HCT116 (cell line): ENCODE results near the gene KRTAP4-4. TPM values are rescaled to one million over a fixed set of nuclear protein-coding genes. Genes with fewer than 3 reads are reported as not detected.
"Not testable (repeated sequence)": the region's sequence is repeated elsewhere in the genome, so short reads cannot be mapped to it uniquely, and the experiment has no call there.

Source experiments
- ATAC-seq: fragments of 200-7000 bp; cut with Tn5 transposase; 2 replicates; pipeline ENCODE4 v1.9.1; 2020; ENCODE audit warnings: mild to moderate bottlenecking, moderate library complexity
- BruUV-seq: library from RNA; stranded (reverse); fragments of 400-500 nt; replicated peaks from 2 replicates; lab custom pipeline; 2021; lab: Mats Ljungman, UMichigan
- CTCF ChIA-PET: fragments of 300-600 bp; sonication (Branson Sonifier 250); formaldehyde crosslinking; loops from one replicate; lab custom pipeline; 2021; ENCODE audit warnings: antibody characterized with exemption; lab: Charles Lee
- POLR2A ChIA-PET: fragments of 300-600, 350-600 bp; sonication (Branson Sonifier 250); formaldehyde crosslinking; loops from one replicate; lab custom pipeline; 2021; ENCODE audit warnings: antibody characterized with exemption; lab: Charles Lee
- RAD21 ChIA-PET, 2 experiments: fragments of 300-600 bp; sonication (Branson Sonifier 250); formaldehyde crosslinking; loops; one replicate each; lab custom pipeline; 2023; ENCODE audit warnings: low total read pairs in 2 of 2; ENCODE audit not compliant: uncharacterized antibody in 2 of 2, unreplicated experiment in 2 of 2, low non-redundant PET in 1 of 2; lab: Charles Lee
- DNase-seq: peaks from one replicate; pipeline ENCODE4 v3.0.0-alpha.2; 2010; ENCODE audit warnings: low read depth, low spot score
- H2AFZ ChIP-seq: fragments of 200-600 bp; shearing (Covaris generic), sonication (generic); 2 replicates; pipeline ENCODE4 v1.6.1; 2017; ENCODE audit warnings: low read depth, mixed run types, mixed read lengths, antibody characterized with exemption, low read length; ENCODE audit not compliant: poor library complexity, severe bottlenecking
- H3K27ac ChIP-seq: 2 replicates; pipeline ENCODE4 v1.5.1; 2012; ENCODE audit warnings: low read depth, low read length
- H3K27me3 ChIP-seq: fragments of 200-600 bp; sonication (generic); 2 replicates; pipeline ENCODE4 v1.6.1; 2016; ENCODE audit warnings: mixed run types, low read length, mixed read lengths; ENCODE audit not compliant: insufficient read depth
- H3K36me3 ChIP-seq, 2 experiments: fragments of 200-500 bp in 1 of 2; fragments of 200-600 bp in 1 of 2; sonication (Bioruptor generic) in 1 of 2; sonication (generic) in 1 of 2; 2 replicates each; pipeline versions ENCODE4 v1.5.1 to v1.6.1; 2014 to 2016; ENCODE audit warnings: low read length in 2 of 2, inconsistent platforms in 1 of 2, mixed read lengths in 1 of 2, mixed run types in 1 of 2; ENCODE audit not compliant: insufficient read depth in 2 of 2, control insufficient read depth in 1 of 2
- H3K4me1 ChIP-seq, 2 experiments: fragments of 200-600 bp in 1 of 2; sonication (generic) in 1 of 2; 2 replicates each; pipeline versions ENCODE4 v1.5.1 to v1.6.1; 2012 to 2017; ENCODE audit warnings: low read length in 2 of 2, inconsistent platforms in 1 of 2, mild to moderate bottlenecking in 1 of 2, mixed read lengths in 1 of 2, mixed run types in 1 of 2, moderate library complexity in 1 of 2; ENCODE audit not compliant: insufficient read depth in 2 of 2, control insufficient read depth in 1 of 2
- H3K4me2 ChIP-seq: fragments of 200-600 bp; sonication (generic); 2 replicates; pipeline ENCODE4 v1.6.1; 2017; ENCODE audit warnings: mixed run types, low read length, mixed read lengths
- H3K4me3 ChIP-seq, 2 experiments: fragments of 200-600 bp in 1 of 2; sonication (generic) in 1 of 2; replicated peaks in 1 of 2; 2 replicates each; pipeline ENCODE4 v1.5.1; 2011 to 2016; ENCODE audit warnings: low read length in 2 of 2, control low read depth in 1 of 2, low read depth in 1 of 2, mild to moderate bottlenecking in 1 of 2, mixed read lengths in 1 of 2, mixed run types in 1 of 2
- H3K79me2 ChIP-seq: fragments of 200-600 bp; sonication (generic); 2 replicates; pipeline ENCODE4 v1.6.1; 2017; ENCODE audit warnings: mild to moderate bottlenecking, mixed run types, low read length, moderate library complexity, mixed read lengths; ENCODE audit not compliant: insufficient read depth
- H3K9ac ChIP-seq: fragments of 200-600 bp; sonication (generic); 2 replicates; pipeline ENCODE4 v1.6.1; 2016; ENCODE audit warnings: low read length, mixed read lengths
- H3K9me2 ChIP-seq: fragments of 200-600 bp; sonication (generic), shearing (Covaris generic); 2 replicates; pipeline ENCODE4 v1.6.1; 2017; ENCODE audit warnings: mixed run types, mild to moderate bottlenecking, moderate library complexity; ENCODE audit not compliant: insufficient read depth
- H3K9me3 ChIP-seq, 2 experiments: fragments of 200-500 bp in 1 of 2; fragments of 200-600 bp in 1 of 2; sonication (Bioruptor generic) in 1 of 2; sonication (generic) in 1 of 2; 2 replicates each; pipeline ENCODE4 v1.6.1; 2014 to 2017; ENCODE audit warnings: low read length in 2 of 2, mixed read lengths in 2 of 2, inconsistent platforms in 1 of 2, low read depth in 1 of 2, mild to moderate bottlenecking in 1 of 2, mixed run types in 1 of 2, moderate library complexity in 1 of 2; ENCODE audit not compliant: control insufficient read depth in 1 of 2, insufficient read depth in 1 of 2
- H4K20me1 ChIP-seq: fragments of 200-600 bp; sonication (generic), shearing (Covaris generic); 2 replicates; pipeline ENCODE4 v1.6.1; 2017; ENCODE audit warnings: mixed run types, mild to moderate bottlenecking, moderate library complexity; ENCODE audit not compliant: insufficient read depth
- CBX3 ChIP-seq: IDR thresholded peaks from 2 replicates; pipeline ENCODE4 v1.6.1; 2012; ENCODE audit warnings: low read depth
- ELF1 ChIP-seq: IDR thresholded peaks from 2 replicates; pipeline ENCODE4 v1.6.1; 2012; ENCODE audit warnings: low read depth, borderline replicate concordance
- JUND ChIP-seq: IDR thresholded peaks from 2 replicates; pipeline ENCODE4 v1.6.1; 2012
- REST ChIP-seq: IDR thresholded peaks from 2 replicates; pipeline ENCODE4 v1.6.1; 2012; ENCODE audit warnings: low read depth
- SRF ChIP-seq: IDR thresholded peaks from 2 replicates; pipeline ENCODE4 v1.6.1; 2012; ENCODE audit warnings: low read depth
- YY1 ChIP-seq: IDR thresholded peaks from 2 replicates; pipeline ENCODE4 v1.6.1; 2011; ENCODE audit warnings: low read length, low read depth, moderate library complexity, mild to moderate bottlenecking; ENCODE audit not compliant: insufficient replicate concordance; ENCODE audit errors: extremely low read depth
- ZBTB33 ChIP-seq: IDR thresholded peaks from 2 replicates; pipeline ENCODE4 v1.6.1; 2011; ENCODE audit warnings: mild to moderate bottlenecking, low read length, moderate library complexity; ENCODE audit not compliant: insufficient replicate concordance; ENCODE audit errors: extremely low read depth
- ZFX ChIP-seq: fragments of 450-650 bp; IDR thresholded peaks from 2 replicates; pipeline ENCODE4 v1.6.1; 2017
- intact Hi-C: fragments of 100-400 bp; cut with micrococcal nuclease; formaldehyde crosslinking; loops from 2 replicates; pipeline ENCODE4 v1.10.0; 2022
- total RNA-seq: library from RNA; stranded (reverse); gene quantifications from one replicate; pipeline ENCODE4 v1.2.1, GENCODE V29; 2021; ENCODE audit not compliant: unreplicated experiment
- TF ChIP-seq, protein P1 (sequence below): IDR thresholded peaks from 2 replicates; pipeline ENCODE4 v1.6.1; 2012

The KRTAP4-4 gene
- total RNA-seq, 1 experiment from 2014 or later = not detected

GRCh38 chr17:41119696-41120690, 40.6 kb downstream of the KRTAP4-4 start:
- H3K4me1 ChIP-seq = peaks cover 0 to 32% of the 10 kb centered on the region in 2 experiments; a peak in 2 of 4 replicates
- not testable (repeated sequence) for H3K27me3 ChIP-seq, H3K27ac ChIP-seq

DNA sequence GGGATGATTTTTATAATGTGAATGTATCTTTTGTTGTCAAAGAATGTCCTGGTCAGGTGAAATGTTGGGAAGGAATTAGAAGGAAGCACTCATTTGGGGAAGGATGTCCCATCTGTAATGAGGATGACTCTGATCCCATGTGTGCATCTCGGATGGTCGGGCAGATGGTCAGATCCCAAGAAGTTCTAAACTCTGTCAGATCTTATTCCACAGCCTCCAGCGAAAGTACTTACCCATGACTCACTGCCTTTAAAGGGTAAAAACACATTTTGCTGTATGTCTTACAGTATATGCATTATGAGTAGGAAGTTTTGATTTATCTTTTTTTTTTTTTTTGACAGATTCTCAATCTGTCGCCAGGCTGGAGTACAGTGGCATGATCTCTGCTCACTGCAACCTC, 41.8 kb downstream of the KRTAP4-4 start:
- ATAC-seq = no peak
- no TSS peak for BruUV-seq
- peaks cover 0 to 20% of the 10 kb centered on the region in 2 experiments; a peak in 2 of 4 replicates for H3K4me1 ChIP-seq
- H3K9ac ChIP-seq = no peak overlapping the region
- H3K27ac ChIP-seq = no peak overlapping the region
- intact Hi-C loops = no loop called here
- H3K4me3 ChIP-seq = no peak overlapping the region
- H4K20me1 ChIP-seq = no peaks in the 10 kb centered on the region
- H3K4me2 ChIP-seq = no peak overlapping the region
- RAD21 ChIA-PET = no interaction called here
- H3K9me2 ChIP-seq = no peaks in the 10 kb centered on the region
- no peaks in the 10 kb centered on the region for H3K27me3 ChIP-seq
- no peak for DNase-seq
- H3K36me3 ChIP-seq = 0 out of 4 replicates have a peak, but pooled peaks cover 0 to 2% of the 10 kb centered on the region in 2 experiments
- CTCF ChIA-PET = no interaction called here
- no peaks in the 10 kb centered on the region for H3K79me2 ChIP-seq
- H2AFZ ChIP-seq = no peak overlapping the region
- POLR2A ChIA-PET = no interaction called here
- H3K9me3 ChIP-seq = peaks cover 0 to 6% of the 10 kb centered on the region in 2 experiments; a peak in 1 of 4 replicates
- TF ChIP-seq, protein P1, sequence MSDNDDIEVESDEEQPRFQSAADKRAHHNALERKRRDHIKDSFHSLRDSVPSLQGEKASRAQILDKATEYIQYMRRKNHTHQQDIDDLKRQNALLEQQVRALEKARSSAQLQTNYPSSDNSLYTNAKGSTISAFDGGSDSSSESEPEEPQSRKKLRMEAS = no peak
- TF ChIP-seq ZBTB33 (no peak), ZFX (no peak), ELF1 (no peak), SRF (no peak), YY1 (no peak), CBX3 (no peak), JUND (no peak), REST (no peak)

More at GRCh38 chr17:41119696-41120690, 40.6 kb downstream of the KRTAP4-4 start:
- H3K9ac ChIP-seq, intact Hi-C loops, BruUV-seq, ATAC-seq, DNase-seq, H3K4me2 ChIP-seq, H3K4me3 ChIP-seq, H3K79me2 ChIP-seq, H2AFZ ChIP-seq, CTCF ChIA-PET, POLR2A ChIA-PET, H4K20me1 ChIP-seq, H3K36me3 ChIP-seq, RAD21 ChIA-PET, H3K9me2 ChIP-seq, H3K9me3 ChIP-seq: not testable (repeated sequence)
